H1 (cell line): Measurements from ENCODE around the gene TBRG4. TPM values are rescaled to one million over a fixed set of nuclear protein-coding genes. Genes with fewer than 3 reads are reported as not detected.

ENCODE experiments used
- polyA plus RNA-seq, 7 experiments: library from polyadenylated mRNA; depleted of rRNA in 3 of 7; stranded (reverse) in 5 of 7; unstranded in 2 of 7; fragments of >200 nt in 5 of 7; fragments of 200-250 nt in 2 of 7; gene quantifications; 1 replicate in 5 of 7; 2 replicates in 1 of 7; 4 replicates in 1 of 7; pipeline versions ENCODE4 v1.2.1 to v1.2.3, GENCODE V29; 2011 to 2013; ENCODE audit warnings: missing spikeins in 2 of 7, mixed read lengths in 2 of 7
- total RNA-seq: library from RNA; stranded (reverse); fragmentation: NEBNext Ultra II Directional; extraction: Animal tissue kit (Norgen Biotek cat#: 25700); gene quantifications from 2 replicates; pipeline ENCODE4 v1.2.1, GENCODE V29; 2021
- TF ChIP-seq, protein P1 (sequence below), 3 experiments: IDR thresholded peaks; 1 replicate in 2 of 3; 2 replicates in 1 of 3; pipeline versions ENCODE4 v1.5.1 to v1.6.1; 2011; ENCODE audit warnings: low read length in 3 of 3, mild to moderate bottlenecking in 3 of 3, inconsistent platforms in 2 of 3, low read depth in 1 of 3, moderate library complexity in 1 of 3; ENCODE audit not compliant: insufficient read depth in 1 of 3; ENCODE audit errors: control extremely low read depth in 1 of 3

Gene TBRG4
- total and polyA plus RNA-seq, 2 of the 8 experiments (the other 6 are each of a cell fraction or from before 2014, with no cell fraction given), result 110 to 137 TPM

GRCh38 chr7:45069444-45070253, 41.8 kb downstream of the TBRG4 start (continued):
- TF ChIP-seq, protein P1, sequence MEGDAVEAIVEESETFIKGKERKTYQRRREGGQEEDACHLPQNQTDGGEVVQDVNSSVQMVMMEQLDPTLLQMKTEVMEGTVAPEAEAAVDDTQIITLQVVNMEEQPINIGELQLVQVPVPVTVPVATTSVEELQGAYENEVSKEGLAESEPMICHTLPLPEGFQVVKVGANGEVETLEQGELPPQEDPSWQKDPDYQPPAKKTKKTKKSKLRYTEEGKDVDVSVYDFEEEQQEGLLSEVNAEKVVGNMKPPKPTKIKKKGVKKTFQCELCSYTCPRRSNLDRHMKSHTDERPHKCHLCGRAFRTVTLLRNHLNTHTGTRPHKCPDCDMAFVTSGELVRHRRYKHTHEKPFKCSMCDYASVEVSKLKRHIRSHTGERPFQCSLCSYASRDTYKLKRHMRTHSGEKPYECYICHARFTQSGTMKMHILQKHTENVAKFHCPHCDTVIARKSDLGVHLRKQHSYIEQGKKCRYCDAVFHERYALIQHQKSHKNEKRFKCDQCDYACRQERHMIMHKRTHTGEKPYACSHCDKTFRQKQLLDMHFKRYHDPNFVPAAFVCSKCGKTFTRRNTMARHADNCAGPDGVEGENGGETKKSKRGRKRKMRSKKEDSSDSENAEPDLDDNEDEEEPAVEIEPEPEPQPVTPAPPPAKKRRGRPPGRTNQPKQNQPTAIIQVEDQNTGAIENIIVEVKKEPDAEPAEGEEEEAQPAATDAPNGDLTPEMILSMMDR (IDR thresholded peaks at IDR 0.05; ENCODE audit: control extremely low read depth in 1 of 3, insufficient read depth in 1 of 3, low read depth in 1 of 3, low read length in 3 of 3), result peak in 1 of 3 experiments; percentile 9; a peak in 1 of 4 replicates
- TF ChIP-seq, all 59 proteins: peak for 2
